Tibial nerve (tissue), 4 donors: ENCODE results near the gene AUTS2.

Source experiments
- CTCF ChIP-seq, 5 experiments: fragments of 200-600 bp in 3 of 5; fragments of 450-650 bp in 2 of 5; sonication (generic) in 3 of 5; IDR thresholded peaks; one replicate each; pipeline ENCODE4 v1.5.1; 2016 to 2019; ENCODE audit warnings: antibody characterized with exemption in 5 of 5, mild to moderate bottlenecking in 3 of 5, moderate library complexity in 2 of 5
- EP300 ChIP-seq, 2 donors: sonication (generic); formaldehyde crosslinking; IDR thresholded peaks; one replicate each; pipeline ENCODE4 v1.6.1; 2017; ENCODE audit warnings: antibody characterized with exemption in 2 of 2, mild to moderate bottlenecking in 1 of 2
- POLR2A ChIP-seq, 2 donors: fragments of 450-650 bp; IDR thresholded peaks; one replicate each; pipeline ENCODE4 v1.6.1; 2017; ENCODE audit warnings: antibody characterized with exemption in 2 of 2, mild to moderate bottlenecking in 2 of 2, moderate library complexity in 2 of 2

GRCh38 chr7:70439651-70440050, 841.4 kb downstream of the AUTS2 start:
- TF ChIP-seq CTCF (IDR thresholded peaks at IDR 0.05) = no peak
- no peak for TF ChIP-seq POLR2A (IDR thresholded peaks at IDR 0.05)
- TF ChIP-seq EP300 (IDR thresholded peaks at IDR 0.05) = no peak
